Measurements from ENCODE around the gene LNX1. TPM values are rescaled to one million over a fixed set of nuclear protein-coding genes. Genes with fewer than 3 reads are reported as not detected.

LNX1 gene
- polyA plus RNA-seq, 3 donors = 0.09 to 0.13 TPM; not detected in 1

GRCh38 chr4:53593765-53594164 is 2.5 kb upstream of the LNX1 start:
- H3K27me3 ChIP-seq (ENCODE audit: control insufficient read depth in 2 of 2, insufficient read depth in 2 of 2, low read length in 2 of 2) = no peaks in the 10 kb centered on the region
- Mint-ChIP-seq H3K4me3 (no peak overlapping the region), H3K4me1 (peaks cover 29% of the 10 kb centered on the region), H3K27ac (no peak overlapping the region), H3K36me3 (no peaks in the 10 kb centered on the region), H3K27me3 (ENCODE audit: low read depth in 3 of 3) (peaks cover 2 to 13% (median 9%) of the 10 kb centered on the region in 3 donors), H3K9me3 (no peaks in the 10 kb centered on the region)
- no peak for DNase-seq
- intact Hi-C loops (cut with micrococcal nuclease) = no loop called here
- no peaks in the 10 kb centered on the region for H4K20me1 ChIP-seq (ENCODE audit: insufficient read depth, low read length)
- H3K4me3 ChIP-seq (replicated peaks in 1 of 3; ENCODE audit: low read depth in 2 of 3, low read length in 3 of 3) = no peak overlapping the region
- H3K4me1 ChIP-seq (ENCODE audit: control insufficient read depth in 1 of 2, insufficient read depth in 2 of 2, low read length in 2 of 2) = peaks cover 23 to 24% of the 10 kb centered on the region in 2 donors
- H2AFZ ChIP-seq (ENCODE audit: insufficient read depth, low read depth, low read length, poor library complexity, severe bottlenecking) = no peak overlapping the region
- no peak for TF ChIP-seq CTCF (IDR thresholded peaks at IDR 0.05)
- H3K9me3 ChIP-seq (replicated peaks in 1 of 2; ENCODE audit: control insufficient read depth in 1 of 2, insufficient read depth in 1 of 2, low read length in 2 of 2) = no peaks in the 10 kb centered on the region
- no peak overlapping the region for H3K9ac ChIP-seq (ENCODE audit: insufficient read depth, low read length, poor library complexity, severe bottlenecking)
- no peak overlapping the region for H3K27ac ChIP-seq (ENCODE audit: low read depth in 1 of 2, low read length in 2 of 2)
- no peaks in the 10 kb centered on the region for H3K36me3 ChIP-seq (replicated peaks in 1 of 2; ENCODE audit: control insufficient read depth in 1 of 2, insufficient read depth in 2 of 2, low read length in 2 of 2)
- WGBS (ENCODE audit: insufficient coverage) = 100% methylated on average over 1 of the region's 2 CpGs
- no peaks in the 10 kb centered on the region for H3K79me2 ChIP-seq (ENCODE audit: insufficient read depth, low read length)
- H3K4me2 ChIP-seq (replicated peaks; ENCODE audit: extremely low read depth, low read length, poor library complexity, severe bottlenecking) = no peak overlapping the region

- WGBS (ENCODE audit: insufficient coverage) = 19% methylated on average over 3 of the region's 20 CpGs
- peak overlapping the region; percentile 70 for H2AFZ ChIP-seq (ENCODE audit: insufficient read depth, low read depth, low read length, poor library complexity, severe bottlenecking)
- Mint-ChIP-seq H3K4me1 (peaks cover 29% of the 10 kb centered on the region), H3K36me3 (no peaks in the 10 kb centered on the region), H3K27ac (no peak overlapping the region), H3K9me3 (no peaks in the 10 kb centered on the region), H3K27me3 (ENCODE audit: low read depth in 3 of 3) (peaks cover 2 to 13% (median 9%) of the 10 kb centered on the region in 3 donors), H3K4me3 (peak overlapping the region; percentile 31 to 80)
- H3K9ac ChIP-seq (ENCODE audit: insufficient read depth, low read length, poor library complexity, severe bottlenecking) = peak overlapping the region; percentile 22
- H3K4me2 ChIP-seq (replicated peaks; ENCODE audit: extremely low read depth, low read length, poor library complexity, severe bottlenecking) = peak overlapping the region; percentile 76
- H3K36me3 ChIP-seq (replicated peaks in 1 of 2; ENCODE audit: control insufficient read depth in 1 of 2, insufficient read depth in 2 of 2, low read length in 2 of 2) = no peaks in the 10 kb centered on the region
- no peaks in the 10 kb centered on the region for H3K79me2 ChIP-seq (ENCODE audit: insufficient read depth, low read length)
- H3K27ac ChIP-seq (ENCODE audit: low read depth in 1 of 2, low read length in 2 of 2) = no peak overlapping the region
- intact Hi-C loops (cut with micrococcal nuclease) = no loop called here
- H3K9me3 ChIP-seq (replicated peaks in 1 of 2; ENCODE audit: control insufficient read depth in 1 of 2, insufficient read depth in 1 of 2, low read length in 2 of 2) = no peaks in the 10 kb centered on the region
- DNase-seq = peak in 1 of 3 donors; percentile 10
- H3K27me3 ChIP-seq (ENCODE audit: control insufficient read depth in 2 of 2, insufficient read depth in 2 of 2, low read length in 2 of 2) = no peaks in the 10 kb centered on the region
- peak overlapping the region; percentile 18 to 66 (median 23) for H3K4me3 ChIP-seq (replicated peaks in 1 of 3; ENCODE audit: low read depth in 2 of 3, low read length in 3 of 3)
- H3K4me1 ChIP-seq (ENCODE audit: control insufficient read depth in 1 of 2, insufficient read depth in 2 of 2, low read length in 2 of 2) = peaks cover 23 to 24% of the 10 kb centered on the region in 2 donors
- H4K20me1 ChIP-seq (ENCODE audit: insufficient read depth, low read length) = no peaks in the 10 kb centered on the region
- no peak for TF ChIP-seq CTCF (IDR thresholded peaks at IDR 0.05)
These were observed 1.6 kb upstream of the LNX1 start for GRCh38 chr4:53592686-53593501.

All from CD14-positive monocyte (primary cell).